Measurements from ENCODE around the gene PRDM16. TPM values are rescaled to one million over a fixed set of nuclear protein-coding genes. Genes with fewer than 3 reads are reported as not detected.

The PRDM16 gene
- total RNA-seq, 1 experiment from 2014 or later: 22.3 TPM

- Histone ChIP-seq H3K4me1 (ENCODE audit: control insufficient read depth, insufficient read depth, low read length) (peaks cover 10% of the 10 kb centered on the region; the same call in 1 of the 2 replicates), H3K27ac (ENCODE audit: low read length) (no peak overlapping the region), H3K4me3 (ENCODE audit: low read depth in 2 of 2, low read length in 2 of 2) (no peak overlapping the region), H3K36me3 (ENCODE audit: control insufficient read depth, insufficient read depth, low read length) (no peaks in the 10 kb centered on the region), H3K27me3 (ENCODE audit: control insufficient read depth, insufficient read depth, low read length) (no peaks in the 10 kb centered on the region), H3K9me3 (ENCODE audit: control insufficient read depth, insufficient read depth, low read depth, low read length) (no peaks in the 10 kb centered on the region)
- BruUV-seq (replicated peaks): no TSS peak
- POLR2A ChIA-PET: no interaction called here
- intact Hi-C loops (cut with micrococcal nuclease; ENCODE audit: unreplicated experiment): no loop called here
- in situ Hi-C loops (cut with HindIII; ENCODE audit: low pct_unique_long_range_greater_than_20kb, low sequenced_read_pairs): no loop called here
- ATAC-seq (no peak), DNase-seq (ENCODE audit: low read depth, low spot score) (no peak)
- CTCF ChIA-PET: no interaction called here
- TF ChIP-seq, protein P1, sequence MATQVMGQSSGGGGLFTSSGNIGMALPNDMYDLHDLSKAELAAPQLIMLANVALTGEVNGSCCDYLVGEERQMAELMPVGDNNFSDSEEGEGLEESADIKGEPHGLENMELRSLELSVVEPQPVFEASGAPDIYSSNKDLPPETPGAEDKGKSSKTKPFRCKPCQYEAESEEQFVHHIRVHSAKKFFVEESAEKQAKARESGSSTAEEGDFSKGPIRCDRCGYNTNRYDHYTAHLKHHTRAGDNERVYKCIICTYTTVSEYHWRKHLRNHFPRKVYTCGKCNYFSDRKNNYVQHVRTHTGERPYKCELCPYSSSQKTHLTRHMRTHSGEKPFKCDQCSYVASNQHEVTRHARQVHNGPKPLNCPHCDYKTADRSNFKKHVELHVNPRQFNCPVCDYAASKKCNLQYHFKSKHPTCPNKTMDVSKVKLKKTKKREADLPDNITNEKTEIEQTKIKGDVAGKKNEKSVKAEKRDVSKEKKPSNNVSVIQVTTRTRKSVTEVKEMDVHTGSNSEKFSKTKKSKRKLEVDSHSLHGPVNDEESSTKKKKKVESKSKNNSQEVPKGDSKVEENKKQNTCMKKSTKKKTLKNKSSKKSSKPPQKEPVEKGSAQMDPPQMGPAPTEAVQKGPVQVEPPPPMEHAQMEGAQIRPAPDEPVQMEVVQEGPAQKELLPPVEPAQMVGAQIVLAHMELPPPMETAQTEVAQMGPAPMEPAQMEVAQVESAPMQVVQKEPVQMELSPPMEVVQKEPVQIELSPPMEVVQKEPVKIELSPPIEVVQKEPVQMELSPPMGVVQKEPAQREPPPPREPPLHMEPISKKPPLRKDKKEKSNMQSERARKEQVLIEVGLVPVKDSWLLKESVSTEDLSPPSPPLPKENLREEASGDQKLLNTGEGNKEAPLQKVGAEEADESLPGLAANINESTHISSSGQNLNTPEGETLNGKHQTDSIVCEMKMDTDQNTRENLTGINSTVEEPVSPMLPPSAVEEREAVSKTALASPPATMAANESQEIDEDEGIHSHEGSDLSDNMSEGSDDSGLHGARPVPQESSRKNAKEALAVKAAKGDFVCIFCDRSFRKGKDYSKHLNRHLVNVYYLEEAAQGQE (IDR thresholded peaks at IDR 0.05; ENCODE audit: insufficient read depth in 1 of 2, low read depth in 2 of 2, low read length in 1 of 2): no peak
- no peak for TF ChIP-seq POLR2AphosphoS5 (IDR thresholded peaks at IDR 0.05; ENCODE audit: low read depth, low read length)
Observed at GRCh38 chr1:3136532-3136931, 67.5 kb downstream of the PRDM16 start.

GRCh38 chr1:3137111-3138100 is 68.4 kb downstream of the PRDM16 start:
- ChIA-PET POLR2A (no interaction called here), CTCF (no interaction called here)
- DNase-seq (ENCODE audit: low read depth, low spot score) (no peak), ATAC-seq (no peak)
- H3K27ac ChIP-seq (ENCODE audit: low read length): no peak overlapping the region
- H3K4me1 ChIP-seq (ENCODE audit: control insufficient read depth, insufficient read depth, low read length): peaks cover 10% of the 10 kb centered on the region; the same call in 1 of the 2 replicates
- H3K4me3 ChIP-seq (ENCODE audit: low read depth in 2 of 2, low read length in 2 of 2): no peak overlapping the region
- TF ChIP-seq POLR2AphosphoS5 (IDR thresholded peaks at IDR 0.05; ENCODE audit: low read depth, low read length) (no peak), SIN3A (IDR thresholded peaks at IDR 0.05; ENCODE audit: borderline replicate concordance, insufficient read depth, low read depth, low read length) (no peak), CTCF (IDR thresholded peaks at IDR 0.05) (no peak), TCF7L2 (IDR thresholded peaks at IDR 0.05; ENCODE audit: low read depth, low read length) (no peak)
- TF ChIP-seq, protein P1 (IDR thresholded peaks at IDR 0.05; ENCODE audit: insufficient read depth in 1 of 2, low read depth in 2 of 2, low read length in 1 of 2): no peak
- H3K36me3 ChIP-seq (ENCODE audit: control insufficient read depth, insufficient read depth, low read length): no peaks in the 10 kb centered on the region
- no peaks in the 10 kb centered on the region for H3K27me3 ChIP-seq (ENCODE audit: control insufficient read depth, insufficient read depth, low read length)
- no peaks in the 10 kb centered on the region for H3K9me3 ChIP-seq (ENCODE audit: control insufficient read depth, insufficient read depth, low read depth, low read length)
- in situ Hi-C loops (cut with HindIII; ENCODE audit: low pct_unique_long_range_greater_than_20kb, low sequenced_read_pairs) (no loop called here), intact Hi-C loops (cut with micrococcal nuclease; ENCODE audit: unreplicated experiment) (no loop called here)
- no TSS peak for BruUV-seq (replicated peaks)
